GM21529 (cell line): ENCODE data around the gene PARS2.

Experiments used
- ATAC-seq: cut with Tn5 transposase; IDR thresholded peaks from one replicate; pipeline ENCODE4 v1.9.1; 2021; ENCODE audit not compliant: unreplicated experiment

The PARS2 gene

GRCh38 chr1:54800041-54800898 is 35.9 kb upstream of the PARS2 start:
- no peak for ATAC-seq

- peak; percentile 43 for ATAC-seq
These were observed 34.7 kb upstream of the PARS2 start for GRCh38 chr1:54798769-54799641.

GRCh38 chr1:54798206-54798605 is 33.9 kb upstream of the PARS2 start:
- ATAC-seq, result no peak

GRCh38 chr1:54796902-54797301 is 32.6 kb upstream of the PARS2 start:
- no peak for ATAC-seq

- no peak for ATAC-seq
These were observed 31.6 kb upstream of the PARS2 start for GRCh38 chr1:54795841-54796468.

GRCh38 chr1:54795356-54795665 is 31.0 kb upstream of the PARS2 start:
- ATAC-seq, result no peak

- no peak for ATAC-seq
These were observed 30.4 kb upstream of the PARS2 start for GRCh38 chr1:54794451-54795355.

GRCh38 chr1:54792686-54793282 is 28.5 kb upstream of the PARS2 start:
- no peak for ATAC-seq

GRCh38 chr1:54791880-54792522 is 27.7 kb upstream of the PARS2 start:
- no peak for ATAC-seq

GRCh38 chr1:54788459-54788858 is 24.1 kb upstream of the PARS2 start:
- no peak for ATAC-seq

- ATAC-seq, result no peak
These were observed 23.3 kb upstream of the PARS2 start for GRCh38 chr1:54787604-54788003.

GRCh38 chr1:54786778-54787177 is 22.5 kb upstream of the PARS2 start:
- ATAC-seq, result no peak

- no peak for ATAC-seq
These were observed 19.7 kb upstream of the PARS2 start for GRCh38 chr1:54784066-54784465.

GRCh38 chr1:54782588-54782987 is 18.3 kb upstream of the PARS2 start:
- no peak for ATAC-seq

GRCh38 chr1:54782156-54782555 is 17.8 kb upstream of the PARS2 start:
- ATAC-seq, result no peak

- no peak for ATAC-seq
These were observed 16.9 kb upstream of the PARS2 start for GRCh38 chr1:54781023-54781723.

- ATAC-seq, result no peak
These were observed 13.1 kb upstream of the PARS2 start for GRCh38 chr1:54777431-54777830.

- ATAC-seq, result no peak
These were observed 12.7 kb upstream of the PARS2 start for GRCh38 chr1:54777011-54777410.
